Testis (tissue), 2 donors: ENCODE data around the gene MDH2.

Source experiments
- POLR2A ChIP-seq: fragments of 450-650 bp; IDR thresholded peaks from one replicate; pipeline ENCODE4 v1.6.1; 2017; ENCODE audit warnings: antibody characterized with exemption, mild to moderate bottlenecking, moderate library complexity
- TF ChIP-seq, protein P1 (sequence below), 3 experiments: fragments of 450-650 bp in 2 of 3; fragments of 200-600 bp in 1 of 3; sonication (generic) in 1 of 3; IDR thresholded peaks; one replicate each; pipeline ENCODE4 v1.5.1; 2016 to 2019; ENCODE audit warnings: antibody characterized with exemption in 3 of 3, mild to moderate bottlenecking in 2 of 3, moderate library complexity in 1 of 3

DNA sequence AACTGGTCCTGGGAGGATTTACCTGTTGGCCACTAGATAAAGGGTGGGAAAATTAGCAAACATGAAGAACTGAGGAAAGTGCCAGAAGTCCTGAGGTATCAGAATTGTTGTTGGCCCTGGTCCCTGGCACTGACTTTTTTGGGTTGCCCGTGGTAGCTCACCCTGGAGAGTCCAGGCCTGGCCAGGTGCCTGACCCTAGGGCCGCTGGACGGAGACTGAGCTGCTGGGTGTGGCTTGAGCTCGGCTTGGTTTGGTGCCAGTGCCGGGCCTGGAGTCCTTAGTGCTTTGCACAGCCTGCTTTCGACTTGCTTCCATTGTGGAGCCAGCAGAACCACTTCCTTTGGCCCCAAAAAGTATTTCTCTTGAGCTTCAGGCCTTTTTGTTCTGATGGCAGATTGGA is 12.9 kb downstream of the MDH2 start:
- TF ChIP-seq, protein P1, sequence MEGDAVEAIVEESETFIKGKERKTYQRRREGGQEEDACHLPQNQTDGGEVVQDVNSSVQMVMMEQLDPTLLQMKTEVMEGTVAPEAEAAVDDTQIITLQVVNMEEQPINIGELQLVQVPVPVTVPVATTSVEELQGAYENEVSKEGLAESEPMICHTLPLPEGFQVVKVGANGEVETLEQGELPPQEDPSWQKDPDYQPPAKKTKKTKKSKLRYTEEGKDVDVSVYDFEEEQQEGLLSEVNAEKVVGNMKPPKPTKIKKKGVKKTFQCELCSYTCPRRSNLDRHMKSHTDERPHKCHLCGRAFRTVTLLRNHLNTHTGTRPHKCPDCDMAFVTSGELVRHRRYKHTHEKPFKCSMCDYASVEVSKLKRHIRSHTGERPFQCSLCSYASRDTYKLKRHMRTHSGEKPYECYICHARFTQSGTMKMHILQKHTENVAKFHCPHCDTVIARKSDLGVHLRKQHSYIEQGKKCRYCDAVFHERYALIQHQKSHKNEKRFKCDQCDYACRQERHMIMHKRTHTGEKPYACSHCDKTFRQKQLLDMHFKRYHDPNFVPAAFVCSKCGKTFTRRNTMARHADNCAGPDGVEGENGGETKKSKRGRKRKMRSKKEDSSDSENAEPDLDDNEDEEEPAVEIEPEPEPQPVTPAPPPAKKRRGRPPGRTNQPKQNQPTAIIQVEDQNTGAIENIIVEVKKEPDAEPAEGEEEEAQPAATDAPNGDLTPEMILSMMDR (IDR thresholded peaks at IDR 0.05), result no peak
- TF ChIP-seq POLR2A, result no peak
